Kidney epithelial cell (primary cell): ENCODE measurements around the gene SPACA7. TPM values are rescaled to one million over a fixed set of nuclear protein-coding genes. Genes with fewer than 3 reads are reported as not detected.

Source experiments
- DNase-seq: peaks from one replicate; pipeline ENCODE4 v3.0.0-alpha.2; 2010; ENCODE audit warnings: low read depth
- H3K27me3 ChIP-seq: 2 replicates; pipeline ENCODE4 v1.6.0; 2011; ENCODE audit warnings: low read length; ENCODE audit not compliant: control insufficient read depth, insufficient read depth
- H3K36me3 ChIP-seq: 2 replicates; pipeline ENCODE4 v1.5.1; 2011; ENCODE audit warnings: low read length; ENCODE audit not compliant: control insufficient read depth, insufficient read depth
- H3K4me3 ChIP-seq: 2 replicates; pipeline ENCODE4 v1.5.1; 2011; ENCODE audit warnings: low read depth, mild to moderate bottlenecking, control low read depth, low read length
- CTCF ChIP-seq: IDR thresholded peaks from 2 replicates; pipeline ENCODE4 v1.5.1; 2011; ENCODE audit warnings: mild to moderate bottlenecking, moderate library complexity, low read length, control low read depth, inconsistent platforms; ENCODE audit not compliant: insufficient read depth, poor library complexity, severe bottlenecking
- total RNA-seq: library from RNA; depleted of rRNA; stranded (reverse); fragments of >200 nt; gene quantifications from 2 replicates; pipeline ENCODE4 v1.2.3, GENCODE V29; 2015

The SPACA7 gene
- total RNA-seq, 1 donor from 2014 or later = not detected

GRCh38 chr13:112356190-112356589, 20.0 kb upstream of the SPACA7 start:
- no peak for DNase-seq

GRCh38 chr13:112358156-112358555, 18.0 kb upstream of the SPACA7 start:
- H3K27me3 ChIP-seq = no peaks in the 10 kb centered on the region
- no peak for DNase-seq
- TF ChIP-seq CTCF = no peak
- no peak overlapping the region for H3K4me3 ChIP-seq
- no peaks in the 10 kb centered on the region for H3K36me3 ChIP-seq

More at GRCh38 chr13:112356190-112356589, 20.0 kb upstream of the SPACA7 start:
- H3K27me3 ChIP-seq = no peaks in the 10 kb centered on the region
- no peak for TF ChIP-seq CTCF
- no peak overlapping the region for H3K4me3 ChIP-seq
- H3K36me3 ChIP-seq = no peaks in the 10 kb centered on the region

- Histone ChIP-seq H3K36me3 (no peaks in the 10 kb centered on the region), H3K4me3 (no peak overlapping the region), H3K27me3 (no peaks in the 10 kb centered on the region)
- no peak for TF ChIP-seq CTCF
- DNase-seq = no peak
Measured at GRCh38 chr13:112362021-112362420, 14.1 kb upstream of the SPACA7 start.

- no peak overlapping the region for H3K4me3 ChIP-seq
- H3K36me3 ChIP-seq = no peaks in the 10 kb centered on the region
- DNase-seq = no peak
- no peak for TF ChIP-seq CTCF
- H3K27me3 ChIP-seq = no peaks in the 10 kb centered on the region
Measured at GRCh38 chr13:112363867-112364528, 12.2 kb upstream of the SPACA7 start.

GRCh38 chr13:112366907-112367646, 9.1 kb upstream of the SPACA7 start:
- DNase-seq = no peak
- Histone ChIP-seq H3K27me3 (no peaks in the 10 kb centered on the region), H3K36me3 (no peaks in the 10 kb centered on the region), H3K4me3 (no peak overlapping the region)
- TF ChIP-seq CTCF = no peak
